Neural progenitor cell (in vitro differentiated cells): ENCODE data around the gene ANO7.

Experiments
- CTCF ChIP-seq: fragments of 200-600 bp; sonication (generic); IDR thresholded peaks from 2 replicates; pipeline ENCODE4 v1.5.1; 2017; ENCODE audit warnings: antibody characterized with exemption, mild to moderate bottlenecking
- EZH2phosphoT487 ChIP-seq: fragments of 200-600 bp; sonication (generic); IDR thresholded peaks from 2 replicates; pipeline ENCODE4 v1.6.1; 2017; ENCODE audit warnings: antibody characterized with exemption

GRCh38 chr2:241242306-241242705 lies 53.8 kb downstream of the ANO7 start:
- TF ChIP-seq EZH2phosphoT487 (no peak), CTCF (no peak)
